ENCODE results near the gene TNFRSF25.
"Not testable (repeated sequence)": the region's sequence is repeated elsewhere in the genome, so short reads cannot be mapped to it uniquely, and the experiment has no call there.

TNFRSF25 gene

GRCh38 chr1:6470132-6471085 lies 4.4 kb upstream of the TNFRSF25 start:
- DNase-seq: no peak

- DNase-seq: no peak
These were observed 2.9 kb upstream of the TNFRSF25 start for GRCh38 chr1:6468729-6469461.

- no peak for DNase-seq
These were observed 2.0 kb upstream of the TNFRSF25 start for GRCh38 chr1:6467744-6468688.

- DNase-seq: no peak
These were observed 1.3 kb upstream of the TNFRSF25 start for GRCh38 chr1:6467224-6467623.

GRCh38 chr1:6466751-6467150 lies 778 bp upstream of the TNFRSF25 start:
- no peak for DNase-seq

GRCh38 chr1:6465461-6466005 lies 440 bp downstream of the TNFRSF25 start:
- no peak for DNase-seq

GRCh38 chr1:6464915-6465314 lies 1.1 kb downstream of the TNFRSF25 start:
- DNase-seq: no peak

GRCh38 chr1:6464514-6464836 lies 1.5 kb downstream of the TNFRSF25 start:
- no peak for DNase-seq

- no peak for DNase-seq
These were observed 2.9 kb downstream of the TNFRSF25 start for GRCh38 chr1:6463120-6463412.

GRCh38 chr1:6462412-6463119 lies 3.4 kb downstream of the TNFRSF25 start:
- no peak for DNase-seq

- DNase-seq: no peak
These were observed 4.2 kb downstream of the TNFRSF25 start for GRCh38 chr1:6461538-6462411.

- no peak for DNase-seq
These were observed 4.9 kb downstream of the TNFRSF25 start for GRCh38 chr1:6461051-6461530.

GRCh38 chr1:6460301-6461050 lies 5.5 kb downstream of the TNFRSF25 start:
- no peak for DNase-seq

- DNase-seq: no peak
These were observed 6.1 kb downstream of the TNFRSF25 start for GRCh38 chr1:6459850-6460265.

GRCh38 chr1:6456800-6457466 lies 9.0 kb downstream of the TNFRSF25 start:
- no peak for DNase-seq

- not testable (repeated sequence) for DNase-seq
These were observed 10.0 kb downstream of the TNFRSF25 start for GRCh38 chr1:6455752-6456520.

- DNase-seq: peak; percentile 9
These were observed 10.9 kb downstream of the TNFRSF25 start for GRCh38 chr1:6454856-6455751.

All from fibroblast of skin of scalp (primary cell).